H1 (cell line): ENCODE results near the gene VPS11. TPM values are rescaled to one million over a fixed set of nuclear protein-coding genes. Genes with fewer than 3 reads are reported as not detected.

Experiments used
- ASH2L ChIP-seq: fragments of 200-600, 300-600 bp; sonication (generic); IDR thresholded peaks from one replicate; pipeline ENCODE4 v1.7.1; 2017; ENCODE audit warnings: low read length
- BACH1 ChIP-seq: IDR thresholded peaks from 2 replicates; pipeline ENCODE4 v1.6.1; 2012; ENCODE audit warnings: low read length, improper control_type of control experiment
- BCL11A ChIP-seq, 2 experiments: IDR thresholded peaks; one replicate each; pipeline ENCODE4 v1.6.1; 2011; ENCODE audit warnings: low read depth in 2 of 2, low read length in 2 of 2, mild to moderate bottlenecking in 2 of 2
- BRCA1 ChIP-seq: IDR thresholded peaks from 2 replicates; pipeline ENCODE4 v1.6.1; 2012; ENCODE audit warnings: low read depth, low read length, improper control_type of control experiment
- CBX5 ChIP-seq: fragments of 300-800, 300-1000 bp; sonication (generic); IDR thresholded peaks from 2 replicates; pipeline ENCODE4 v1.7.1; 2016; ENCODE audit warnings: antibody characterized with exemption, low read length, low read depth
- CHD1 ChIP-seq: IDR thresholded peaks from 2 replicates; pipeline ENCODE4 v1.6.1; 2012; ENCODE audit warnings: low read depth, low read length, improper control_type of control experiment
- CHD2 ChIP-seq: IDR thresholded peaks from 2 replicates; pipeline ENCODE4 v1.6.1; 2012; ENCODE audit warnings: low read length, improper control_type of control experiment
- CREB1 ChIP-seq: IDR thresholded peaks from 2 replicates; pipeline ENCODE4 v1.6.1; 2012; ENCODE audit warnings: inconsistent platforms
- CTBP2 ChIP-seq: IDR thresholded peaks from 2 replicates; pipeline ENCODE4 v1.7.0; 2011; ENCODE audit warnings: borderline replicate concordance, mild to moderate bottlenecking, moderate library complexity, mixed read lengths, low read length; ENCODE audit not compliant: insufficient read depth, insufficient read length
- GABPA ChIP-seq: IDR thresholded peaks from 2 replicates; pipeline ENCODE4 v1.6.1; 2011; ENCODE audit warnings: mild to moderate bottlenecking, low read length, moderate library complexity, borderline replicate concordance; ENCODE audit not compliant: insufficient read depth
- GTF2F1 ChIP-seq: IDR thresholded peaks from 2 replicates; pipeline ENCODE4 v1.6.1; 2012; ENCODE audit warnings: low read depth, low read length, improper control_type of control experiment, borderline replicate concordance
- HDAC2 ChIP-seq, 2 experiments: fragments of 300-600 bp in 1 of 2; sonication (generic) in 1 of 2; IDR thresholded peaks; 2 replicates each; pipeline ENCODE4 v1.6.1; 2011 to 2012; ENCODE audit warnings: low read depth in 2 of 2, low read length in 2 of 2, mild to moderate bottlenecking in 2 of 2, moderate library complexity in 2 of 2, borderline replicate concordance in 1 of 2, inconsistent platforms in 1 of 2
- JUND ChIP-seq: IDR thresholded peaks from 2 replicates; pipeline ENCODE4 v1.6.1; 2011; ENCODE audit warnings: mild to moderate bottlenecking, improper control_type of control experiment, low read length
- KDM1A ChIP-seq: fragments of 200-600, 300-600 bp; sonication (generic); IDR thresholded peaks from 2 replicates; pipeline ENCODE4 v1.7.1; 2016; ENCODE audit warnings: mild to moderate bottlenecking, low read length, borderline replicate concordance
- MAFK ChIP-seq: IDR thresholded peaks from 2 replicates; pipeline ENCODE4 v1.6.1; 2012; ENCODE audit warnings: low read depth, mild to moderate bottlenecking, improper control_type of control experiment, low read length
- NANOG ChIP-seq: IDR thresholded peaks from 2 replicates; pipeline ENCODE4 v1.6.1; 2011; ENCODE audit warnings: low read length, low read depth, mild to moderate bottlenecking, inconsistent platforms; ENCODE audit not compliant: insufficient read depth, poor library complexity, severe bottlenecking
- POU5F1 ChIP-seq: IDR thresholded peaks from 2 replicates; pipeline ENCODE4 v1.6.1; 2011; ENCODE audit warnings: low read depth, mild to moderate bottlenecking, low read length, moderate library complexity
- SIRT6 ChIP-seq: IDR thresholded peaks from one replicate; pipeline ENCODE4 v1.7.1; 2012; ENCODE audit warnings: low read length, inconsistent platforms
- SP4 ChIP-seq: IDR thresholded peaks from 2 replicates; pipeline ENCODE4 v1.6.1; 2012; ENCODE audit warnings: low read length, inconsistent platforms
- SRF ChIP-seq: IDR thresholded peaks from 2 replicates; pipeline ENCODE4 v1.6.1; 2011; ENCODE audit warnings: mild to moderate bottlenecking, low read depth, low read length, moderate library complexity
- SUZ12 ChIP-seq: fragments of 200-600 bp; sonication (generic); IDR thresholded peaks from 2 replicates; pipeline ENCODE4 v1.6.1; 2012; ENCODE audit warnings: mild to moderate bottlenecking, inconsistent platforms, low read length, moderate library complexity, mixed read lengths
- TAF1 ChIP-seq: IDR thresholded peaks from 2 replicates; pipeline ENCODE4 v1.6.1; 2011; ENCODE audit warnings: mild to moderate bottlenecking, low read depth, low read length
- TBP ChIP-seq: IDR thresholded peaks from 2 replicates; pipeline ENCODE4 v1.6.1; 2011; ENCODE audit warnings: low read depth, low read length, improper control_type of control experiment
- TCF12 ChIP-seq: IDR thresholded peaks from 2 replicates; pipeline ENCODE4 v1.6.1; 2011; ENCODE audit warnings: low read depth, mild to moderate bottlenecking, low read length
- TEAD4 ChIP-seq: IDR thresholded peaks from 2 replicates; pipeline ENCODE4 v1.6.1; 2012; ENCODE audit warnings: low read depth, low read length, inconsistent platforms, mixed read lengths
- polyA plus RNA-seq, 7 experiments: library from polyadenylated mRNA; depleted of rRNA in 3 of 7; stranded (reverse) in 5 of 7; unstranded in 2 of 7; fragments of >200 nt in 5 of 7; fragments of 200-250 nt in 2 of 7; gene quantifications; 1 replicate in 5 of 7; 2 replicates in 1 of 7; 4 replicates in 1 of 7; pipeline versions ENCODE4 v1.2.1 to v1.2.3, GENCODE V29; 2011 to 2013; ENCODE audit warnings: missing spikeins in 2 of 7, mixed read lengths in 2 of 7
- total RNA-seq: library from RNA; stranded (reverse); fragmentation: NEBNext Ultra II Directional; extraction: Animal tissue kit (Norgen Biotek cat#: 25700); gene quantifications from 2 replicates; pipeline ENCODE4 v1.2.1, GENCODE V29; 2021
- TF ChIP-seq, protein P1 (sequence below): IDR thresholded peaks from 2 replicates; pipeline ENCODE4 v1.6.1; 2011; ENCODE audit warnings: low read length, improper control_type of control experiment

VPS11 gene
- total and polyA plus RNA-seq, 2 of the 8 experiments (the other 6 are each of a cell fraction or from before 2014, with no cell fraction given) = 13.1 to 15.5 TPM

- no peak for TF ChIP-seq BCL11A (IDR thresholded peaks at IDR 0.05; ENCODE audit: low read depth in 2 of 2, low read length in 2 of 2)
- peak; percentile 78 for TF ChIP-seq CREB1
- TF ChIP-seq, protein P1, sequence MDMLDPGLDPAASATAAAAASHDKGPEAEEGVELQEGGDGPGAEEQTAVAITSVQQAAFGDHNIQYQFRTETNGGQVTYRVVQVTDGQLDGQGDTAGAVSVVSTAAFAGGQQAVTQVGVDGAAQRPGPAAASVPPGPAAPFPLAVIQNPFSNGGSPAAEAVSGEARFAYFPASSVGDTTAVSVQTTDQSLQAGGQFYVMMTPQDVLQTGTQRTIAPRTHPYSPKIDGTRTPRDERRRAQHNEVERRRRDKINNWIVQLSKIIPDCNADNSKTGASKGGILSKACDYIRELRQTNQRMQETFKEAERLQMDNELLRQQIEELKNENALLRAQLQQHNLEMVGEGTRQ = peak; percentile 57
- TF ChIP-seq CHD2 = peak; percentile 68
- TF ChIP-seq ASH2L = peak; percentile 67
- TF ChIP-seq TCF12 = no peak
- no peak for TF ChIP-seq GABPA
- TF ChIP-seq HDAC2 (IDR thresholded peaks at IDR 0.05; ENCODE audit: borderline replicate concordance in 1 of 2, low read depth in 2 of 2, low read length in 2 of 2) = no peak
- TF ChIP-seq TEAD4 = peak; percentile 80
- no peak for TF ChIP-seq KDM1A
- TF ChIP-seq SUZ12 = no peak
- TF ChIP-seq CBX5 = no peak
- no peak for TF ChIP-seq CTBP2
- no peak for TF ChIP-seq MAFK
- no peak for TF ChIP-seq SIRT6
- no peak for TF ChIP-seq JUND
- no peak for TF ChIP-seq POU5F1
- no peak for TF ChIP-seq SRF
- TF ChIP-seq GTF2F1 = no peak; the same call in 1 of the 2 replicates
- no peak; the same call in 1 of the 2 replicates for TF ChIP-seq BRCA1
- no peak; the same call in 1 of the 2 replicates for TF ChIP-seq TBP
- TF ChIP-seq TAF1 = peak; percentile 59
- no peak for TF ChIP-seq BACH1
- TF ChIP-seq SP4 = peak; percentile 92
- no peak for TF ChIP-seq CHD1
- TF ChIP-seq NANOG = no peak
Observed at GRCh38 chr11:119030329-119031047, 37.1 kb upstream of the VPS11 start, which contains the start of gene SLC37A4 (continued).
